HG03045 (cell line): Measurements from ENCODE around the gene FAM174B.

Experiments
- ATAC-seq: cut with Tn5 transposase; IDR thresholded peaks from one replicate; pipeline ENCODE4 v1.9.1; 2021; ENCODE audit warnings: mild to moderate bottlenecking, moderate library complexity; ENCODE audit not compliant: unreplicated experiment

The FAM174B gene

DNA sequence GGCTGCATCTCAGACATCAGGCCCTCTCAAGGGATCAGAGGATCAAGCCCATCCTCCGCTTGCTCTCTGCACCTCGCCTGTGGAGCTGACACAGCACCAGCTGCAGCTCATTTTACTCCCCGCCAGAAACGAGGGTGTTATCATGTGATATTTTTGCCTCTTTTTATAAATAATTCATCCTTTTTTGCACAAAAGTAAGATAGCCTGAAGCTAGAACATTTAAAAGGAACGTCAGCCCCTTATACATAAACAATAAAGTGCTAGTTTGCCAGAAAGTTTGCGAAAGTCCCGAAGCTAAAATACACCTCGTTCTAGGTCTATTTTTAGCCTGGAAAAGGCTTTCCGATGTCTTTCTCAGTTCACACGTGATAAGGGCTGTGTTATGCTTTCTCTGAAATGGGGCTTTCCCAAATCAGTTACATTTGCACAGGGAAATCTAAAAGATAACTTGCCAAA, 9.6 kb upstream of the FAM174B start:
- ATAC-seq = no peak

- ATAC-seq = no peak
These were observed 8.8 kb upstream of the FAM174B start for GRCh38 chr15:92664178-92664900.

DNA sequence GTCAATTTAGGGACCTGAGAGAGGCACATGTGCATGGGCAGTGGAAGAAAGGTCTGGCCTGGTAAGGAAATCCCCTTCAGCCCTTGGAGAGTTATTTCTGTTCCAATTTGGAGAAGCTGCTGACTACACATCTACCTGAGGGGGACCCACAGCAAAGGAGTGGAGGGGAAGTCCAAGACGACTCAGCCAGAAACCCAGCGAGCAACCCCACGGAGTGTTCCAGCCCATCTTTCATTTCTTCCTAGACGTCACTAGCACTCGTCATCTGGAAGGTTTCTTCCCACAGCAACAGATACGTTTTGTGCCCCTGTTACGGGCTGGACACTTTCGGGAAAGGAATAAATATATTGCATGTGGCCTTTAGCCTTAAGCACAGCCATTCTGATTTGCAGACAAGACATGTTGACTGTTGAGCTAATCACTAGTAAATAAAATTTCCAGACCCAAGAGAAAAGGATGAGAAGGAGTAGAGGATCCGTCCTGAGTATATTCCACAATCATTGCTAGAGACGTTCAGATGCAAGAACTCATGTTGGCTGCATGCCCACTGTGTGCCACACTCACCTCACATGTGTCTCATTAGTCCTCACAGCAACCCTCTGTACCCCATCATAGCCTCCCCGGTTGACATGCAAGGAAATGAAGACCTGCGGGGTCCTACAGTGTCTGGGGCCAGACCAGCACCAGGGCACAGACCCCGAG, 7.8 kb upstream of the FAM174B start:
- peak; percentile 82 for ATAC-seq

DNA sequence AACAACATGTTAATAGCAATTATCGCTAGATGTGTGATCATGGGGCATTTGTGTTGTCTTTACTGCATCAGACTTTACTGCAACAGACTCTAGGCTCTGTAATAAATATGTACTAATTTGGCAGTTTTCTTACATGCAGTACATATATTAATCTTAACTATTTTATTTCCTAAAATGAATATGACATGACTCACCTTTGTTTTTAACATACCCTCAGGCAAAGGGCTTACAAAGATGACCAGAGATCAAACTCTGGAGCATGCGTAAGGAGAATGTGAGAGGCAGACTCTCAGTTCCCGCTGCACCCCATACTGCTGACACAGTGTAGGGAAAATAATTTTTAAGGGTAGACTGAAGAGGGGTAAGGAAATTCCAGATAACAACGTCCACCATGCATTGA, 7.2 kb upstream of the FAM174B start:
- peak; percentile 9 for ATAC-seq

- no peak for ATAC-seq
These were observed 6.4 kb upstream of the FAM174B start for GRCh38 chr15:92661956-92662355.

DNA sequence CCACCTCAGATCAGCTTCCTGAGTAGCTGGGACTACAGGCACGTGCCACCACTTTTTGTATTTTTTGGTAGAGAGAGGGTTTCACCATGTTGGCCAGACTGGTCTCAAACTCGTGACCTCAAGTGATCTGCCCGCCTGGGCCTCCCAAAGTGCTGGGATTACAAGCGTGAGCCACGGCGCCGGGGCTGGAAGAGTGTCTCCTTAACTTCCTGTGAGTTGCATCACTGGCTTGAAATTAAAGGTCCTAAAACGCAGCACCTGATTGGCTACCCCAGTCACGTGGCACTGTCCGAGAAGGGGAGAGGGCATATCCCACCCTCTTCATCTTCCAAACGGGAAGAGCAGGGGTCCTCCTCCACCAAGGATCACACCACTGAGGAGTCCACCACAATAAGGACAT, 5.5 kb upstream of the FAM174B start:
- no peak for ATAC-seq

- no peak for ATAC-seq
These were observed 1.9 kb upstream of the FAM174B start for GRCh38 chr15:92657486-92657885.

GRCh38 chr15:92656089-92656488, 514 bp upstream of the FAM174B start:
- no peak for ATAC-seq

- ATAC-seq = no peak
These were observed 913 bp downstream of the FAM174B start for GRCh38 chr15:92654662-92655061.

DNA sequence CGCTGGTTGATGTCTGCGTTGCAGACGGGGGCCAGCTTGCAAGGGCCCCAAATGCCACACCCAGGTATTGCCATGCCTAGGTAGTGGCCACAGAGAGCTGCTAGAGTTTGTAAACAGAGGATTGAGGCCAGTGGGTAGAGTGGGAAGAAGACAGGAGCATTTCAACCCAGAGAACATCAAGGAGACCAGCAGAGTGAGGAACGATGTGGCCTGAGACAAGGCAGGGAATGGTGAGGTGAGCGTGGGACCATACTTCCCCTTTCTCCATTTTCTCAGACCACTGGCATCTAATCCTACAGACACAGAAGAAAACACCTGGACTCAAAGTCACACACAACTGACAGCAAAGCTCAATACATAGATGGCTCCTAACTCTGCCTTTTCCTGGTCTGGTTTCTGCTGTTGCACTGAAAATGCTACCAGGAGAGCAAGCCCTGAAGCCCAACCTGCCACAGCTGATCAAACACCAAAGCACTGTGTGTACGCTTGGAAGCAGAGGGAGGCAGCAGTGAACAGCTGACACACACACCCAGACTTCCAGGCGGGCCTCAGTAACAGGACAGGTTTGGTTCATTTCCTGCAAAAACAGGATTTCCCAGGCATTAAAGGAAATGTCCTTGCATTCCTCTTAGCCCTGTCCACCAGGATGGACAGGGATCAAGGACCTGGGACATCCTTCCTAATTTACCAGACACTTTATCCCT, 1.6 kb downstream of the FAM174B start:
- no peak for ATAC-seq

- ATAC-seq = no peak
These were observed 2.2 kb downstream of the FAM174B start for GRCh38 chr15:92653366-92653765.

- no peak for ATAC-seq
These were observed 3.0 kb downstream of the FAM174B start for GRCh38 chr15:92652576-92652966.

- ATAC-seq = no peak
These were observed 3.5 kb downstream of the FAM174B start for GRCh38 chr15:92651877-92652575.

- ATAC-seq = no peak
These were observed 4.6 kb downstream of the FAM174B start for GRCh38 chr15:92650966-92651365.

DNA sequence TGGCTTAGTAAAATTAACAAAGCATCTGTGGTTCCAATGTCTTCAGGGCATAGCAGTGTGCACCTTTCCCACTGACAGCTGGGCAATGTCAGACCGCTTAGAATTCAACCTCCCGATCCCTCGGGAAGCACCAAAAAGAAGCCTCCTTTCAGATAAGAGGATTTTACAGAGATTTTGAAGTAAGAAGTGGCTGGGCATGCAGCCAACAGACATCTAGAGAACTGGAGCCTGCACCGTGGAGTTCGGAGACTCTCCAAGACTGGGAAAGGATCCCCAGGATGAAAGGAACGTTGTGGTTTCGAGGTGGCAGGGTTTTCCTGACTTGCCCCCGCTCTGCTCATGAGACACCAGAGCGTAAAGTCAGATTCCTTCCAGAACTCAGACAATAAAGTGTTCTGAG, 5.3 kb downstream of the FAM174B start:
- no peak for ATAC-seq

- ATAC-seq = no peak
These were observed 7.2 kb downstream of the FAM174B start for GRCh38 chr15:92648190-92648875.

- ATAC-seq = no peak
These were observed 8.0 kb downstream of the FAM174B start for GRCh38 chr15:92647467-92648163.

GRCh38 chr15:92646216-92646615, 9.4 kb downstream of the FAM174B start:
- ATAC-seq = no peak

DNA sequence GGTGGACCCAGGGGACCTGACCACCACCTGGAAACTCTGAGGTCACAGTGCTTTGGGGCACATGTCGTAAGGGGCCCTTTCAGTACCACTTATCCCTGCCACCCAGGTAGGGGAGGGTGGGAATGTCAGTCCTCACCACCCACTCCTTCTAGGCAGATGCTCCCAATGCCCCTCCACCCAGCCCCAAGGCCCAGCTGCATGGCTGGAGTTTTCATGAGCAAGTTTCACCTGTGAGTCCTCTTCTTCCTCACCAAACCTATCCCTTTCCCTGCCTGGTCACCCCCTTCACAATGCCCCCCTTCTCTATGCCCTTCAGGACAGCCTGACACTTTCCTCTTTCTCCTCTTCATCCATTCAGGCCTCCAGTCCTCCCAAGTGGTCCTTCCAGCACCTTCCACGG, 9.8 kb downstream of the FAM174B start:
- no peak for ATAC-seq

GRCh38 chr15:92645051-92645631, 10.4 kb downstream of the FAM174B start:
- ATAC-seq = no peak
